Smooth muscle cell (in vitro differentiated cells): Measurements from ENCODE around the gene NXN. TPM values are rescaled to one million over a fixed set of nuclear protein-coding genes. Genes with fewer than 3 reads are reported as not detected.

Experiments used
- DNase-seq: peaks from one replicate; lab custom pipeline; 2025; ENCODE audit not compliant: unreplicated experiment; lab: John Stamatoyannopoulos, UW
- H2AFZ ChIP-seq: fragments of 200-600 bp; sonication (generic); 2 replicates; pipeline ENCODE4 v1.6.0; 2016; ENCODE audit warnings: antibody characterized with exemption, low read depth, mild to moderate bottlenecking
- H3F3A ChIP-seq: fragments of 200-600 bp; sonication (generic); 2 replicates; pipeline ENCODE4 v1.6.0; 2017; ENCODE audit warnings: antibody characterized with exemption, low read depth
- H3K27ac ChIP-seq: fragments of 200-600 bp; sonication (generic); 2 replicates; pipeline ENCODE4 v1.5.1; 2016; ENCODE audit warnings: low read depth, mild to moderate bottlenecking
- H3K27me3 ChIP-seq: fragments of 200-600 bp; sonication (generic); 2 replicates; pipeline ENCODE4 v1.6.1; 2016; ENCODE audit warnings: low read depth, mild to moderate bottlenecking
- H3K36me3 ChIP-seq: fragments of 200-600 bp; sonication (generic); 2 replicates; pipeline ENCODE4 v1.5.1; 2016; ENCODE audit warnings: low read depth
- H3K4me1 ChIP-seq: fragments of 200-600 bp; sonication (generic); 2 replicates; pipeline ENCODE4 v1.5.1; 2016; ENCODE audit warnings: low read depth
- H3K4me2 ChIP-seq: fragments of 200-600 bp; sonication (generic); 2 replicates; pipeline ENCODE4 v1.6.0; 2016; ENCODE audit warnings: mild to moderate bottlenecking
- H3K4me3 ChIP-seq: fragments of 200-600 bp; sonication (generic); 2 replicates; pipeline ENCODE4 v1.5.1; 2016; ENCODE audit warnings: mild to moderate bottlenecking
- H3K79me2 ChIP-seq: fragments of 200-600 bp; sonication (generic); 2 replicates; pipeline ENCODE4 v1.6.0; 2016; ENCODE audit warnings: low read depth, mild to moderate bottlenecking
- H3K9ac ChIP-seq: fragments of 200-600 bp; sonication (generic); 2 replicates; pipeline ENCODE4 v1.6.0; 2016; ENCODE audit warnings: low read depth
- H3K9me3 ChIP-seq: fragments of 200-600 bp; sonication (generic); replicated peaks from 2 replicates; pipeline ENCODE4 v1.5.1; 2016; ENCODE audit warnings: low read depth
- H4K20me1 ChIP-seq: fragments of 200-600 bp; sonication (generic); 2 replicates; pipeline ENCODE4 v1.6.0; 2016; ENCODE audit warnings: low read depth
- CTCF ChIP-seq: fragments of 200-600 bp; sonication (generic); IDR thresholded peaks from 2 replicates; pipeline ENCODE4 v1.5.1; 2017; ENCODE audit warnings: borderline replicate concordance, mild to moderate bottlenecking, antibody characterized with exemption; ENCODE audit not compliant: insufficient read depth, poor library complexity, severe bottlenecking
- WGBS: methylation state at CpG from one replicate; pipeline ENCODE4 v1.1.7; 2016; ENCODE audit warnings: low lambda C conversion rate; 5-methylcytosine and 5-hydroxymethylcytosine counted together
- polyA plus RNA-seq: library from polyadenylated mRNA; unstranded; fragments of >200 nt; fragmentation: Nextera tagmentation; extraction: Ambion mirVana; gene quantifications from 2 replicates; pipeline ENCODE4 v1.2.1, GENCODE V29; 2016
- total RNA-seq: library from RNA; depleted of rRNA; stranded (reverse); fragments of >200 nt; gene quantifications from 2 replicates; pipeline ENCODE4 v1.2.3, GENCODE V29; 2014

Gene NXN
- total and polyA plus RNA-seq, 2 experiments from 2014 or later: 58.3 to 78.6 TPM

DNA sequence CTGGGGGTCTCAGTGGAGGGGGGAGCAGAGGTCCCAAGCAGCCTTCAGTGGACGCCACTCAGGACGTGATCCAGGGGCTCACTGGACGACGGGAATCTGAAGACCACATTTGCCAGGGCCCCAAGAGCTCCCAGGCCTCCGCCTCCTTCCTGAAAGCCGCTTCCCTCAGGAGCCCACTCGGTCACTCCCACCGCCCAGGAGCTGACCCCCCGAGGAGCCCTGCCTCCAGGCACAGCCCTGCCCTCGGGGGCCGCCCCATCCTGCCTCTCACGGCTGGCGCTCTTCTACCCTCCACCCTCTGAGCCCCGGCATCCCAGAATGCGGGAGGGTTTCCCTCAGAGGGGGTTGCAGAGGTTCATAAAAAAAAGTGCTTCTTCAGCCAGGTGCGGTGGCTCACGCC is 41.6 kb upstream of the NXN start:
- no peaks in the 10 kb centered on the region for H3K36me3 ChIP-seq
- H3K27ac ChIP-seq: no peak overlapping the region
- no peaks in the 10 kb centered on the region for H3F3A ChIP-seq
- H2AFZ ChIP-seq: no peak overlapping the region
- no peak for DNase-seq
- no peak overlapping the region for H3K9ac ChIP-seq
- H4K20me1 ChIP-seq: peaks cover 54% of the 10 kb centered on the region
- no peak overlapping the region for H3K4me3 ChIP-seq
- H3K4me2 ChIP-seq: no peak overlapping the region
- no peaks in the 10 kb centered on the region for H3K27me3 ChIP-seq
- TF ChIP-seq CTCF: no peak
- WGBS: 94% methylated on average over 13 of the region's 17 CpGs
- H3K79me2 ChIP-seq: no peaks in the 10 kb centered on the region
- H3K4me1 ChIP-seq: no peaks in the 10 kb centered on the region
- no peaks in the 10 kb centered on the region for H3K9me3 ChIP-seq

DNA sequence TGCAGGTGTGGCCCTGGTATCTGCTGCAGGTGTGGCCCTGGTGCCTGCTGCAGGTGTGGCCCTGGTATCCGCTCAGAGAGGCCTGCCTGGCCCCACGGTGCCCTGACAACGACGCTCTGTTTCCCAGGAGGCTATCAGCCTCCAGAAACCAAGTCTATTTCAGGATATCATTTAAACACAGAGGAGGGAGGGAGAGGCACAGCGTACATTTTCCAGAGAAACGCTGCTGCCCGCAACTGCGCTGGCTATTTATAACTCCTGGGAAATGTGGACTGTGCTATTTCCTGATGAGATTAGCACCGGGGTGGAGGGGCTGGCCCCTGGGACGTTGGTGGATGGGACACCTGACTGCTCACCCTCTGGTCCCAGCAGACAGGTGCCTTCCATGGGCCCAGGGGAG is 39.9 kb upstream of the NXN start:
- Histone ChIP-seq H3K36me3 (no peaks in the 10 kb centered on the region), H3K4me2 (no peak overlapping the region), H4K20me1 (peaks cover 52% of the 10 kb centered on the region), H2AFZ (no peak overlapping the region), H3F3A (no peaks in the 10 kb centered on the region), H3K27ac (no peak overlapping the region), H3K9ac (no peak overlapping the region), H3K4me1 (no peaks in the 10 kb centered on the region), H3K4me3 (no peak overlapping the region), H3K9me3 (no peaks in the 10 kb centered on the region), H3K27me3 (no peaks in the 10 kb centered on the region), H3K79me2 (no peaks in the 10 kb centered on the region)
- no peak for DNase-seq
- 82% methylated on average over 10 of the region's 10 CpGs for WGBS
- no peak for TF ChIP-seq CTCF

DNA sequence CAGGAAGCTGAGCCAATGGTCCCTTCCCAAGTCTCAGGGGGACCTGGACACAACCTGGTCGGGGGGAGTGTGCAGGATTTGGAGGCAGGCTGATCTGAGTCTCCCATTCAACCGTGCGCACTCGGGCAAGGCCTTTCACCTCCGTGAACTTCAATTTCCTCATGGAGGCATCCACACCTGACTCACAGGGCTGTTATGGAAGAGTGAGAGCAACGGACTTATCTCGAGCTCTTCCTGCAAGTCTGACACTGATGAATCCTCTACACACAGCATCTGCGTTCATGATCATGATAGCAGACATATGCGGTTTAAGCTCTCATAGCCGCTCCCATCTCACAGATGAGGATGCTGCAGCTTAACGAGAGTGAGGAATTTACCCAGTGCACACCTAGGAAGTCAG is 39.0 kb upstream of the NXN start:
- WGBS: 90% methylated on average over 11 of the region's 11 CpGs
- H3K79me2 ChIP-seq: no peaks in the 10 kb centered on the region
- no peak overlapping the region for H2AFZ ChIP-seq
- no peak overlapping the region for H3K9ac ChIP-seq
- H3K4me2 ChIP-seq: no peak overlapping the region
- no peaks in the 10 kb centered on the region for H3K27me3 ChIP-seq
- no peak overlapping the region for H3K4me3 ChIP-seq
- no peaks in the 10 kb centered on the region for H3F3A ChIP-seq
- H3K9me3 ChIP-seq: no peaks in the 10 kb centered on the region
- no peak for TF ChIP-seq CTCF
- no peak overlapping the region for H3K27ac ChIP-seq
- peaks cover 44% of the 10 kb centered on the region for H4K20me1 ChIP-seq
- no peaks in the 10 kb centered on the region for H3K4me1 ChIP-seq
- no peak for DNase-seq
- H3K36me3 ChIP-seq: no peaks in the 10 kb centered on the region

DNA sequence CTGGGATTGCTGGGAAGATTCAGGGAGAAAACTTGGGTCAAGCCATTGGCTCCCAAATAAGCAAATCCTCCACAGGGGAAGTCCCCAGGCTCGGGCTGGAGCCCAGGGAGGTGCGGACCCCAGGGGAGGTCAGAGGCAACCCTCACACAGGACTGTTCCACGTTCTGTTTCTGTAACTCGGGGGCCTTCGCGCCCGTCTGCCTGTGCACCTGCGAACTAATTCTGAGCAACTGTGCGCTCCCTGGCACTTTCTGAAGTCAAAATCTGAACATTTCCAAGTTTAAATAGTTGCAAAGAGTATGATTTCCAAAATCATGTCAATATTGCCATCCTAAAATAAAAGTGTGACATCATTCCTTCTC is 34.1 kb upstream of the NXN start:
- Histone ChIP-seq H3K27me3 (no peaks in the 10 kb centered on the region), H3K79me2 (no peaks in the 10 kb centered on the region), H2AFZ (no peak overlapping the region), H4K20me1 (peaks cover 15% of the 10 kb centered on the region), H3K9me3 (no peaks in the 10 kb centered on the region), H3K36me3 (no peaks in the 10 kb centered on the region), H3K9ac (no peak overlapping the region), H3K27ac (no peak overlapping the region), H3F3A (no peaks in the 10 kb centered on the region), H3K4me1 (no peaks in the 10 kb centered on the region), H3K4me3 (no peak overlapping the region), H3K4me2 (no peak overlapping the region)
- 95% methylated on average over 9 of the region's 9 CpGs for WGBS
- TF ChIP-seq CTCF: no peak
- no peak for DNase-seq
